ENCODE measurements around the gene EMX1.

EMX1 gene

DNA sequence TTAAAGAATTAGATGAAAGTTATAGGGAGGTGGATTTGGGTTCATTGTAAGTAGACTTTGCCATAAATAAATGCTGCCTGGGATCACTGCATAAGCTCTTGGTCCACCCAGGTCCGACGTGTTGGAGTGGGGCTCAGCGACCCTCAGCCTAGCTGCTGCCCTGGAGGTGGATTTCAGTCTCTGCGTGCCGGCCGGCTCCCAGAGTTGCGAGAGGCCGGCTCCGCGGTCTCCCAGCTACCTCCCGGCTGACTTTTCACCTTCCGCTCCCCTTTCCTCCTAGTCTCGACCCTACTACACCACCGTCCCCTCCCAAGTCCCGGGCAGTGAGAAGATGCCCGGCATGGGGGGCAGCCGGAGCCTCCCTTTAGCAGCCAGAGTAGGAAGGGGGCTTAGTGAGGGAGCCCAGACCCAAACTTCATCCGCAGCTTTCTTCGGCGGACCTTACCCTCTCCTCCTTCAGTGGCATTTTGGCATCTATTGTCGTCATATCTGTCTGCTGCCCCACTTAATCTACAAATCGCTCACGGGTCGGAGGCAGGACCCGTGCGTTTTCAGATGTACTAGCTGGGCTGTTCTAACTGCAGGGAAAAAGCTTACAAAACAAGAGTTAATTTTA, 8.1 kb downstream of the EMX1 start:
- no peak for DNase-seq (ENCODE audit: low spot score)

DNA sequence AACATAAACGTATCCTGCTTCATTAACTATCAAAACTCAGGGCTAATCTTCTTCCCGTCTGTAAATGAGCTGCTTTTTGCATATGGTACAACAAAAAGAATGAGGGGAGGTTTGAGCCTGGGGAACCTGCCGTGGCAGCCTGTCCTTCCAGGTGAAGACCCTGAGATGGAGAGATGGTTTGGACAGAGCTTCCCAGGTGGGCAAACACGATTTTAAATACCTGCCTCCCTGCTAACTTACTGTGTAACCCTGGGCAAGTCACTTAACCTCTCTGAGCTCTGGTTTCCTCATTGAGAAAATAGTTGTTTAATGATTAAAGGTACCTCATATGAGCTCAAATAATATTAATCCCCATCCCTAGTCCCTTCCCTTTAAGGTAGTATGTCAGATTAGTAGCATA, 9.0 kb downstream of the EMX1 start:
- DNase-seq (ENCODE audit: low spot score), result no peak

DNA sequence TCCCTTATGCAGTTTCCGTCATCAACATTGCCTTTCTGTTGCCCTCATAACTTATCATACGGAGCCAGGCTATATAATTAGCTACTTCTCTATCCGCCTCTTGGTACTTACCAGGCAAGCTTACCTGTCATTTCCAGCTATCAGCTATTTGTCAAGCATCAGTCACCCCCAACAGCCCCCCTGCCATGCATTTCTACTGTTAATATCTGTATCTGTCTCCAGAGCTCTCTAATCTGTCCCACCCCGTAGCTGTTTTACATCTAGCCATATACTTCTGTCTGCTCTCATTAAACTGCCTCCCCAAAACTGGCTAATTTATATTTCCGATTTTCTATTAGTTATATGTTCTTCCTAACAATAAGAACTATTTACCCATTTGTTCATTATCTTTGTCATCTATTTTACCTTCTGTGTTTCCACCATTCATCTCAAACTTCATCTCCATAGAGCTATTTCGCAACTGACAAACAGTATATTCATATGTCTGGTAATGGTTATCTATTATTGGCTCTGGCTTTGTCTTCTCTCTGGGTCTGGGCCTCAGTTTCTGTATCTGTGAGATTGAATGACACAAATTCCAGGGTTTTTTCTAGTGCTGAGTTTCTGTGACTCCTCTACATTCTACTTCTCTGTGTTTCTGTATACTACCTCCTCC, 9.6 kb downstream of the EMX1 start:
- DNase-seq (ENCODE audit: low spot score), result no peak

DNA sequence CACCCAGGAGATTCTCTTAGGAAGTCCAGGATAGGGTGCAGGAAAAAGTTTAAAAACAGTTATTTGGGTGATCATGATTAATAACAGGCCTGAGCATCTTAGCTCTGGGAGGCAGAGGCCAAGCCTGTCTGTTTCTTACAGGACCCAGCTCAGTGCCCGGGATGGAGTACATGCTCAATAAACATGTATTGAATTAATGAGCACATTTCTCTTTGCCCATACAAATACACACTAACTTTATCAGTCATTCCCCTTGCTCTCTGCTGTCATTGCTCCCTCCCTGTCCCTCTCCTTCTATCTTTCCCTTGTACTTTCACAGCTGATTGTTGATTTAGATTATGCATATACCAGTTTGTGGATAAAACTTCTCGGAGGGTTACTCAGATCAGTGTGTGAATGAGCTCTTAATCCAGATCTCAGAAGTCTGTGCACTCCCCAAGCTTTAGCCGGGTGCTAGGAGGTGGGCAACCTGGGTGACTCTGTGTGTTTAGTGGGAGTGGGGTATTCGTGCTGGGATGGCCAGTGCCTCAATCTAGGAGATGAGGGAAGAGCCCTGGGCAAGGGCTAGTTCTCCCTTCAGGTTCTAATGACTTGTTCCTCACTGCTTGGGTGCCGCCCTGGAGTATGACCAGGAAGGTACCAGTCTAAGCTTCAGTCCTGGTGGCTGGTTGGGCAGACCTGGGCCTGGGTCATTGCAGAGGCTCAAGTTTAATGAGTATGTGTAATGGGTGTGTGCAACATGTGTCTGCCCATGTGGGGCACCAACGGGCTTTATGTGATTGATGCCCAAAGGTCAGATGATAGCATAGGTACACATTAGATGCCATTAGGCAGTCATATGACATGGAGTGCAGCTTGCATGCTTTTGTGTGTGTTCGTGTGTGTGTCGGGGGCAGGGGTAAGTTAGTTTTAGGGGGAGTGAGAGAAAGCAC, 10.6 kb downstream of the EMX1 start:
- no peak for DNase-seq (ENCODE audit: low spot score)

DNA sequence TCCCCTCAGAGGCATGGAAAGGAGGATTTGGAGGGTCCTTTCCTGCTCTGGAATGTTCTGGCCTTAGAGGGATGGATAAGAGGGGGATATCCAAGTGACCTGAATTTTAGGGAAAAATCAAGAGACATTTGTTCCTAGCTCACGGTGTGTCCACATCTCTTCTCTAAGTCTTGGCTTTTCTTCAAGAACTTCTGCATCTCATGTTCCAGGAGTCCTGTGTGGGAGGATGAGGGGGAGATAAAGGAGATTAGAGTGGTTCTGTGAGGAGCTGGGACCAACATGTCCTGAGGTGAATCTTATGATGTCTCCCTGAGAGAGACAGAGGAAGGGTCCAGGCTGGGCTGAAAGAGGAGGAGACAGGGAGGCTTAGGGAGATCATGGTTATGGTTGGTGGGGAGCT, 11.7 kb downstream of the EMX1 start:
- DNase-seq (ENCODE audit: low spot score), result no peak

DNA sequence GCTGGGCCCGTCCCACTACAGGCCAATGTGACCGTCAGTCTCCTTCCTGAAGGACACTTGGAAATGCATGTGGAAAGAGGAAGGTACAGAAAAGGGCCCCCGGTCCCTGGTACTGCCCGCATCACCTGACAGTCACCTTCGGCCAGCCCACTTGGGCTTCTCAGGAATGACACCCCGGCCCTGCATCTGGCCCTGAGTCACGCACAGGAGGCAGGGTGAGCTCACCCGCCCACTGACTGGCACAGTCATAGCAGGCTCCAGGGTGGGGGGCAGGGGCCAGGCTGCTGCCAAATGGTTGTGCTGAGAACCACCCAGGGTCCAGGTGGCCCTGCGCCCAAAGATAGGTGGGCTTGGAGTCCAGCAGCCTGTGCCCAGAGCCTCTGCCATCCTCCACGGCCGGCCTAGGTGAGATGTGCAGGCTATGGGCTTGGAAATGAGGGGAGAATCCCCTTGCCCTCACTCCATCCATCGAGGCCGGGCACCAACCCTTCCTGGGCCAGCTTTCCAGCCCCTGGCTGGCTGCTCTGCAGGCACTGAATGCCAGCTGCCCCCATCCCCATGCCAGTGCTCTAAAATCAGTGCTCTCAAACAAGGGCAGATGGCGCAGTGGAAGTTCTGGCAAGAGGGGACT, 14.1 kb downstream of the EMX1 start:
- peak; percentile 88 for DNase-seq (ENCODE audit: low spot score)

DNA sequence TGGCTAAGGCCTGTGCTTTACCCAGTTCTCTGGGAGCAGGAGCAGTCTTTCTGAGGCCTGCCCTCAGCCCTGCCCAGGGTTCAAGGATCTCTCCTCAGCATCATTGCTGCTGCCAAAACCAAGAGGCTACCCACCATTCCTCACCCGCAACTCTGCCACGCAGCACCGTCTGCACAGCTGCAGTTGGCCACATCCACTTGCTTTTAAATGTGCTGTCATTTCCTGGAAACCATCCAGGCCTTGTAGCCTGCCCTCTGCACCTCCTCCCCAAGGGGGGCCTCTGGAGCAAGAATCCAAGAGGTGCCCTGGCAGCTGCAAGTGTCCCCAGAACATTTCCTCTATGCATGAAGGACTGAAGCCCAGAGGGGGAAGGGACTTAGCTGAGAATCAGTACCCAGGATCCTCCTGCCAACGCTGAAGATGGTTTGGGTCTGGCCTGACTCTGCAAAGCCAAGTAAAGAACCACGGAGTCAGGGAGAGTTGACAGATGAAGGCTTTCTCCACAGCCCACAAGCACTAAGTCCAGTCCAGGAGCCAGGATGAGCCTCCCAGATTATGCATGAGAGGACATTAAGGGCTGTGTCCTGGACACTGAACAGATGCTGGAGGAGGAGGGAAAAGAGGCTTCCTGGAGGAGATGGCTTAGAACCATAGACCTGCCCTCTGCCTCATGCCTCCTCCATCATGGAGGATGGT, 14.9 kb downstream of the EMX1 start:
- peak; percentile 58 for DNase-seq (ENCODE audit: low spot score)

DNA sequence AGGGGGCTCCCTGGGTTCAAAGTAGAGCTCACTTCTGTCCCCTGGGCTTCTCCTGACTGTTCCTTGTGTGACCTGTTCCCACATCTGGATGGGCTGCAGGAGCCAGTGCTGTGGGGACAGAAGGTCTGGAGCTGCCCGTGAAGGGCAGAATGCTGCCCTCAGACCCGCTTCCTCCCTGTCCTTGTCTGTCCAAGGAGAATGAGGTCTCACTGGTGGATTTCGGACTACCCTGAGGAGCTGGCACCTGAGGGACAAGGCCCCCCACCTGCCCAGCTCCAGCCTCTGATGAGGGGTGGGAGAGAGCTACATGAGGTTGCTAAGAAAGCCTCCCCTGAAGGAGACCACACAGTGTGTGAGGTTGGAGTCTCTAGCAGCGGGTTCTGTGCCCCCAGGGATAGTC, 15.5 kb downstream of the EMX1 start:
- DNase-seq (ENCODE audit: low spot score), result no peak

DNA sequence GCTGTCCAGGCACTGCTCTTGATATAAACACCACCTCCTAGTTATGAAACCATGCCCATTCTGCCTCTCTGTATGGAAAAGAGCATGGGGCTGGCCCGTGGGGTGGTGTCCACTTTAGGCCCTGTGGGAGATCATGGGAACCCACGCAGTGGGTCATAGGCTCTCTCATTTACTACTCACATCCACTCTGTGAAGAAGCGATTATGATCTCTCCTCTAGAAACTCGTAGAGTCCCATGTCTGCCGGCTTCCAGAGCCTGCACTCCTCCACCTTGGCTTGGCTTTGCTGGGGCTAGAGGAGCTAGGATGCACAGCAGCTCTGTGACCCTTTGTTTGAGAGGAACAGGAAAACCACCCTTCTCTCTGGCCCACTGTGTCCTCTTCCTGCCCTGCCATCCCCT, 15.9 kb downstream of the EMX1 start:
- DNase-seq (ENCODE audit: low spot score), result no peak

DNA sequence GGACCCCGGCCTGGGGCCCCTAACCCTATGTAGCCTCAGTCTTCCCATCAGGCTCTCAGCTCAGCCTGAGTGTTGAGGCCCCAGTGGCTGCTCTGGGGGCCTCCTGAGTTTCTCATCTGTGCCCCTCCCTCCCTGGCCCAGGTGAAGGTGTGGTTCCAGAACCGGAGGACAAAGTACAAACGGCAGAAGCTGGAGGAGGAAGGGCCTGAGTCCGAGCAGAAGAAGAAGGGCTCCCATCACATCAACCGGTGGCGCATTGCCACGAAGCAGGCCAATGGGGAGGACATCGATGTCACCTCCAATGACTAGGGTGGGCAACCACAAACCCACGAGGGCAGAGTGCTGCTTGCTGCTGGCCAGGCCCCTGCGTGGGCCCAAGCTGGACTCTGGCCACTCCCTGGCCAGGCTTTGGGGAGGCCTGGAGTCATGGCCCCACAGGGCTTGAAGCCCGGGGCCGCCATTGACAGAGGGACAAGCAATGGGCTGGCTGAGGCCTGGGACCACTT, 16.4 kb downstream of the EMX1 start:
- DNase-seq (ENCODE audit: low spot score), result no peak

DNA sequence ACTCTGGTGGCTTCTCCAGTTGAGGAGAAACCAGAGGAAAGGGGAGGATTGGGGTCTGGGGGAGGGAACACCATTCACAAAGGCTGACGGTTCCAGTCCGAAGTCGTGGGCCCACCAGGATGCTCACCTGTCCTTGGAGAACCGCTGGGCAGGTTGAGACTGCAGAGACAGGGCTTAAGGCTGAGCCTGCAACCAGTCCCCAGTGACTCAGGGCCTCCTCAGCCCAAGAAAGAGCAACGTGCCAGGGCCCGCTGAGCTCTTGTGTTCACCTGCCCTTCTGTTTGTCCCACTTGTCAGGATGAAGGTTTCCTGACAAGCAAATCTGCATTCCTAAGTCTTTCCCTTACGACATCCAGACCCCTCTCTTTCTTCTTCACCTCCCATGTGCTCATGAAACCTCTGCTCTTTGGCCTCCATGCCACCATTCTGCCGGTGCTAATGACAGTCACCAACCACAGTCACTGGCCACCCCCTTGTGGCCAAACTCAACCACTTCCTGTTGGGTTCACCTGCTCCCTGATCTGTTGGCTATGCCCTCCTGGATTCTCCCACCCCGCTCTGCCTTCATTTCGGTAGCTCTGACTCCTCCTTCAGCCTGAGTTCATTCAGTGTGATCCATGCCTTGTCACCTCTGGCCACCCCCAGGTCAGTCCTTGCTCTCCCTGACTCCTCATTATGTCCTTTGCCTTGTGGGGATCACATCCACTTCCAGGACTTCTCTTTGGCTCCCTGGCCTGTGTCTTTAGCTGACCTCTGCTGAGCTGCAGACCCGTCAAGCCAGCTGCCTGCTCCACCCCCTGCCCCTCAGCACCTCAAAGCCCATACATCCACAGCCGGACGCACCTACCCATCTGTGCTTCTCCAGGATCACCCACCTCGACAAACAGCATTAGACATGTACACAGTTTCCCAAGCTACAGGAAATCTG, 17.6 kb downstream of the EMX1 start:
- DNase-seq (ENCODE audit: low spot score), result peak; percentile 62

DNA sequence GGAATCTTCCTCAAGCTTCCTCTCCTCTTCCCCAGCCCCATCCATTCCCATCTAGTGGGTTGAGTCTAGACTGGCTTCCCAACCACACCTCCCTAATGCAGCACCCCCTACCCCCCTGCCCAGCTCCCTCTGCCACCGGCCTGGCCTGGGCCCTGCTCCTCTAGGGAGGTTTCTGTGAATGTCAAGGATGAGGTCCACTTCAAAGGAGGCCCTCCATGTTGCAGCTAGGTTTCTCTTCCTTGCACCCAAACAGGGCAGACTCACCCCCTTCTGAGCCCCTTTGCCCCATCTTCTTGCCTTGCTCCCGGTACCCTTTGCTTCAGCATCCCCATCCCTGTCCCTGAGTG, 18.3 kb downstream of the EMX1 start:
- DNase-seq (ENCODE audit: low spot score), result no peak

DNA sequence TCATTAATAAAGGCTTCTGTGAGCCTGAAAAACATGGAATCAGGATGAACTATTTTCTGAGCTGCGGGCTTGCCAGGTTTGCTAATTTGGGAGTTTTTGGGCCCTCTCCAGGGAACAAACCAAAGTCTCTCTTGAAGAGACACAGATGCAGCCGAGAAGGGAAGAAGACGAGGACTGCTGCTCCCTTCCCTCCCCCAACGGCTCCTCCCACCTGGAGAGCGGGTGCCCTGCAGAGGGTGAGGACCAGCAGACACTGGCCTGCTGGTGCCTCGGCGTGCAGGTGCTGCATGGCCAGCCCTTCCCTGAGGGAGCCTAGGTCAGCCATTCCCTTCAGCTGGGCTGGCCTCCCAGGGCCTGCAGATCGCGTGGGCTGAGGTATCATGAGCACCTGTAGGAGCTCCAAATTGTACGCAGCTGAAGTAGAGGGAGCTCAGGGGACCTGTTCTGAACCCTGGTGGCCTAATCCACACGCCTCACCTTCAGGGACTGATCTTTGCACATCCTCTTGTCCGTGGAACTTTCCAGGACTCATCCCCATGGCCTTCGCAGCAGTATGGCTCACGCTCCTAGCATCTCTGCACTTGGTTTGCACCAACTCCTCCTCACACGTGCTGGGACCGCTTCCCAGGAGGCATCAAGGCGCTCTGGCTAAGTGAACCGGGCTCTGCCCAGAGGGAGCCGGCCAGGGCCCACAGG, 19.5 kb downstream of the EMX1 start:
- no peak for DNase-seq (ENCODE audit: low spot score)

DNA sequence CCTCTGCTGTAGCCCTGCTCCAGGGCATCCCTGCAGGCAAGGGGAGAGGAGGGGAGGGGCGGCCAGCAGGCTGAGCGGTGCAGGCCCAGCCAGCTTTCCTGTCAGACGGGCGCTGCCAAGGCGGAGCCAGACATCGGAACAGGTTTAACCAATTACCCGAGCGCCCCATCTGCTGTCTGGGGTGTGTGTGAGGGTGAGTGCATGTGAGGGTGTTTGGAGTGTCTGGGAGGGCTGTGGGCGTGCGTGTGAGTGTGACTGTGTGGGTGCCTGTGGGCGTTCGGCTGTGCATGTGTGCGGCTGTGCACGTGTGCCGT, 20.0 kb downstream of the EMX1 start:
- DNase-seq (ENCODE audit: low spot score), result no peak

DNA sequence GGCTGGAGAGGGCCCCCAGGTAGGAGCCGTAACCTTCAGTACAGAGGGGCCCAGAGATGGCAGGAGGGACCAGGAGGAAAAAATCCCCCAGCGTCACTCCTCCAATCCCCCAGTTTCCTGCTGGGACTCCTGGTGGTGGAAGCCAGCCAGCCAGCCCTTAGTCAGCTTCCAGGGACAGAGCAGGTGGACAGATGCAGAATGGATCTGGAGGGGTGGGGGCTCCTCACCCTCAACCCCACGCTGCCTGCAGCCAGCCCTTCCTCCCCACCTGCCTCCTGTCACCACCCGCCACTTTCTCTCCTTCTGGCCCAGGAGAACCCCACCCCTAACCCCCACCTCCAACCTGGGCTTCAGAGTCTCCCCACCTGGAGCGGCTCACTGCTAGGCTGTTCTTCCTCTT, 21.1 kb downstream of the EMX1 start:
- DNase-seq (ENCODE audit: low spot score), result no peak

DNA sequence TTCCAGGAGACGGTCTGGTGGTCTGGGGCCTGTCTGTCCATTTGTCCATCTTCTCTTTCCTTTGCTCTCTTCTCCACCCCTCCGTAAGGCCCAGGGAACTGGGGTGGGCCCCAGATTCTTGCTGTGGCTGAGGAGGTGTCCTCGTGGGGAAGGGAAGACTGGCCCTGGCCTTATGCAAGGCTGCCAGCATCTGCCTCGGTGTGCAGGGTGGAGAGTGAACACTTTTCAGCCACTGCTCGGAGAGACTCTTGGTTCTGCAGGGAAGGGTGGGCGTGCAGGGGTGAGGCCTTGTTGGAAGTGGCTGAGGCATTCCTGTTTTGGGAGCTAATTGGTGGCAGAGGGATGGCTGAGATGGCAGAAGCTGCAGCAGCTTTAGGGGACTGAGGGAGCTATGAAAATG, 23.0 kb downstream of the EMX1 start:
- no peak for DNase-seq (ENCODE audit: low spot score)

DNA sequence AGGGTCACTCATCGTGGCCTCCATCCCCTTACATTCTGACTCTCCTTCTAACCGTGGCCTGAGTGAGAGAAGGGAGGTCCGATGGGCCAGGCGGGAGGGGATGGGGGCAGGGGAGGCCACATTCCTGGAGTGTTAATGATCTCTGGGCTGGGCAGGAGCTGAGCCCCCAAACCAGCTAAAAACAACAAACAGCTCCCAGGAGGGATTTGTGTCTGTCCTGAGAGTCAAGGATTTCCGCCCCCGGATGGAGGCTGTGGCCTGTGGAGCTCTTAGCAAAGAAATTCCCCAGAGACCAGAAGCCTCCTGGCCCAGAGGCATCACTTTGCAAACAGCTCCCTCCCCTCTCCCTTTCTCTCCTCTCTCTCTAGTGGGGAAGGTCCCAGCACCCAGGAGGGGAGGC, 23.5 kb downstream of the EMX1 start:
- DNase-seq (ENCODE audit: low spot score), result peak; percentile 42

DNA sequence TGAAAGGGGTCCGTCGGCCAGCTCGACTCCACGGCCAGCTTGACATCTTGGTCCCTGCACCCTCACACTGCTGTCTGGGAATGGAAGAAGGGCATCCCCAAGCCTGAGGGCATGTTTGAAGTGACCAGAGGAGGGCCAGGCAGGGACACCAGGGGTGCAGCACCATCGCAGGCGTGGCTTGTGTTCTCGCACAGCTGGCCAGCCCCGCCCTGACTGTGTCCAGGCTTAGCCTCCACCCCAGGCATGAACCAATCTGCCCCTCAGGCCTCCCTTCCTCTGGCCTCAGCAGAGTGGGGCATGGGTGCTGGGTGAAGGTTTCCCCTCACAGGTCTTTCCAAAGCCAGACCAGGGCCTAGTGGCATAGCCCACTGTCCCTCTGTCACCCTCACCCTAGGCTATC, 25.0 kb downstream of the EMX1 start:
- DNase-seq (ENCODE audit: low spot score), result no peak

DNA sequence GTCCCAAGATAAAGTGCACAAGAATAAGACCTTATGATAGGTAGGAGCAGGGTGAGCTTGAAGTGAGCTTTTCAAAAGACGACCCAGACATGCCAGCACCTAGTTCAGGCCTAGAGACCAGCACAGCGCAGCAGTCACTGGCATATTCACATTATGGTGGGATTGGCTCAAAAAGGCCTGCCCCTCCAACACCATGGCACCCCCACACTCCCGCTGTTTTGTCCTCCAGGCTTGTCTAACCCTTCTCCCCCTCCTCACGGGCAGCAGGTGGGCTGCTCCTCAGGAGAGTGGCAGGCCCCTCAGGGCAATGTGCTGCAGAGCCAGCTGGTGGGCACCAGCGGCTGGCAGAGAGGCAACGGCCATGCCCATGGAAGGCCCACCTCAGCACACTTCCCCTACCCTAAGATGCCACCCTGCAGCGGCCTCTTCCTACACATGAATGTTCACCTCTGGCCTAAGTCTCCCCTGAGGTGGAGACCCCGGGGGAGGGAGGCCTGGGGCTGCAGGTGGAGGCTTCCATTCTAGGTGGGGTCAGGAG, 25.6 kb downstream of the EMX1 start:
- no peak for DNase-seq (ENCODE audit: low spot score)

All from kidney tubule cell (primary cell).